HPDE6-E6E7 (cell line): ENCODE measurements around the gene ITIH1.
"Not testable (repeated sequence)": the region's sequence is repeated elsewhere in the genome, so short reads cannot be mapped to it uniquely, and the experiment has no call there.

Experiments
- DNase-seq: peaks from one replicate; pipeline ENCODE4 v3.0.0; 2011; ENCODE audit warnings: missing footprints; ENCODE audit errors: extremely low spot score

ITIH1 gene, protein sequence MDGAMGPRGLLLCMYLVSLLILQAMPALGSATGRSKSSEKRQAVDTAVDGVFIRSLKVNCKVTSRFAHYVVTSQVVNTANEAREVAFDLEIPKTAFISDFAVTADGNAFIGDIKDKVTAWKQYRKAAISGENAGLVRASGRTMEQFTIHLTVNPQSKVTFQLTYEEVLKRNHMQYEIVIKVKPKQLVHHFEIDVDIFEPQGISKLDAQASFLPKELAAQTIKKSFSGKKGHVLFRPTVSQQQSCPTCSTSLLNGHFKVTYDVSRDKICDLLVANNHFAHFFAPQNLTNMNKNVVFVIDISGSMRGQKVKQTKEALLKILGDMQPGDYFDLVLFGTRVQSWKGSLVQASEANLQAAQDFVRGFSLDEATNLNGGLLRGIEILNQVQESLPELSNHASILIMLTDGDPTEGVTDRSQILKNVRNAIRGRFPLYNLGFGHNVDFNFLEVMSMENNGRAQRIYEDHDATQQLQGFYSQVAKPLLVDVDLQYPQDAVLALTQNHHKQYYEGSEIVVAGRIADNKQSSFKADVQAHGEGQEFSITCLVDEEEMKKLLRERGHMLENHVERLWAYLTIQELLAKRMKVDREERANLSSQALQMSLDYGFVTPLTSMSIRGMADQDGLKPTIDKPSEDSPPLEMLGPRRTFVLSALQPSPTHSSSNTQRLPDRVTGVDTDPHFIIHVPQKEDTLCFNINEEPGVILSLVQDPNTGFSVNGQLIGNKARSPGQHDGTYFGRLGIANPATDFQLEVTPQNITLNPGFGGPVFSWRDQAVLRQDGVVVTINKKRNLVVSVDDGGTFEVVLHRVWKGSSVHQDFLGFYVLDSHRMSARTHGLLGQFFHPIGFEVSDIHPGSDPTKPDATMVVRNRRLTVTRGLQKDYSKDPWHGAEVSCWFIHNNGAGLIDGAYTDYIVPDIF

DNA sequence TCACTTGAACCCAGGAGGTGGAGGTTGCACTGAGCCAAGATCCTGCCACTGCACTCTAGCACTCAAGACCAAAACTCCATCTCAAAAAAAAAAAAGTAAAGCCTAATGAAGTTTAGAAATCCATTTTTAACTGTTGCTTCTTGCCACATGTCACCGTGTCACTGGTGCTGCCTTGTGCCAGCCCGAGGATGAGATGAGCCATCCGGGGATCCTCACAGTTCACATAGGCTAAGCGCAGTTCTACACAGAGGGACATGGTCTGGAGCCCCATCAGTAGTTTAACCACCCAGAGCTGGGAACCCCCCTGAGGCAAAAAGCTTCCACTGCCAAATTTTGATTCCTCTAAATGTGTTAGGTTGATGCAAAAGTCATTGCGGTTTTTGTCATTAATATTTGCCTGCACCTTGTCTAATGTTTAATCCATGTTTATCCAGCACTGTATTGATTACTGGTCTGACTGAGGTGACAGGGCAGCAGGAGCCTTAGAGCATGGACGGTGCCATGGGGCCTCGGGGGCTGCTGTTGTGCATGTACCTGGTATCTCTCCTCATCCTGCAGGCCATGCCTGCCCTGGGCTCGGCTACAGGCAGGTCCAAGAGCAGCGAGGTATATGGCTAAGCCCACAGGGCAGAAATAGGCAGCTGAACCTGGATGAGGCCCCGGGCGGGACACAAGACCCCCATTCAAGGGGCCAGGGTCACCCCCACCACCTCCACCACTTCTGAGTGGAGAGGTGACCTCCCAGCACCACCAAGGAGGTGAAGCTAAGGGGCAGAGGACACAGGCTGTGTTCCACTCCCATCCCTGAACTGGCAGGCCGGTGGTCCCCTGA, at the start of gene ITIH1:
TSS of gene ITIH1 (plus strand) at position 473 of the 832 bp plus-strand sequence. CDS start at position 490, 17 bp downstream.
- DNase-seq: no peak

- DNase-seq: not testable (repeated sequence)
These were observed 48.6 kb upstream of the ITIH1 start for GRCh38 chr3:52728753-52729152.

DNA sequence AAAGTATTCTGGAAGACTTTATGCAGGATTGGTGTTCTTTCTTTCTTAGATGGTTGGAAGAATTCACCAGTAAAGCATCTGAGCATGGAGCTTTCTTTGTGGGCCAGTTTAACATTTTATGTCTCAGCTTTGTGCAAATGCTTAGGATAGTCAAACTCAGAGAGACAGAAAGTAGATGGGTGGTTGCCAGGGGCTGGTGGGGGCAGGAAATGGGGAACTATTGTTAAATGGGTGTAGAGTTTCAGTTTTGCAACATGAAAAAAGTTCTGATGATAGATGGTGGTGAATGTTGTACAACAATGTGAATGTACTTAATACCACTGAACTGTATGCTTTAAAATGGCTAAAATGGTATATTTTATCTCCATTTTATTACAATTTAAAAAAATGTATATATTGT, 46.7 kb upstream of the ITIH1 start:
- DNase-seq: no peak

DNA sequence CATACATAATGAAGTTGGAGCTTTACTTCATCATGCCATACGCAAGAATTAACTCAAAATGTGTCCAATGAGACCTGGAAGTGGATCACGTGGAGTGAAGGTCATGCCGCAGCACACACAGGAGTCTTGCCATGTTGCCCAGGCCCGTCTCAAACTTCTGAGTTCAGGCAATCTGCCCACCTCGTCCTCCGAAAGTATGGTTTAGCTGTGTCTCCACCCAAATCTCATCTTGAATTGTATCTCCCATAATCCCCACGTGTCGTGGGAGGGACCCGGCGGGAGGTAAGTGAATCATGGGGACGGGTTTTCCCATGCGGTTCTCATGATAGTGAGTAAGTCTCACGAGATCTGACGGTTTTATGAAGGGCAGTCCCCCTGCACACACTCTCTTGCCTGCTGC, 45.8 kb upstream of the ITIH1 start:
- DNase-seq: no peak

GRCh38 chr3:52733256-52733891, 44.0 kb upstream of the ITIH1 start:
- no peak for DNase-seq

GRCh38 chr3:52739730-52740129, 37.7 kb upstream of the ITIH1 start:
- no peak for DNase-seq

DNA sequence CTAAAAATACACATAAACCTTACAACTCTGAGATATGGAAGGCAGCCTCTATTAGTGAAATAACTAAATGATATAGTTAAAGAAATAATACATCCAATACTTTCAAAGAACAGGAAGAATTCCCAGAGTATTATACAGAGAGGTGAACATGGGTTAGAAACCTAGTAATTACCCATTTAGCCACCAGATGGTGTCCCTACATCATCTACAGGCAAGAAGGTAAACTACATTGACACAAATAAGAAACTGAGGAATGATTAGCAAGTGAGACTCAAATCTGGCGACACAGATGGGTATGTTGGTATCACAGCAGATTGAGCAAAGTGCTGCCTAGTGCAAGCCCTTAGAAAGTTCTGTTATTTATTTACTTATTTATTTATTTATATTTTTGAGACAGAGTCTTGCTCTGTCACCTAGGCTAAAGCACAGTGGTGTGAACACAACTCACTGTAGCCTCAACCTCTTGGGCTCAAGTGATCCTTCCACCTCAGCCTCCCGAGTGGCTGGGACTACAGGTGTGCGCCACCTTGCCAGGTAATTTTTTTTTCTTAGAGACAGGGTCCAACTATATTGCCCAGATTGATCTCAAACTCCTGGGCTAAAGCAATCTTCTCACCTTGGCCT, 34.9 kb upstream of the ITIH1 start:
- DNase-seq: peak; percentile 1

DNA sequence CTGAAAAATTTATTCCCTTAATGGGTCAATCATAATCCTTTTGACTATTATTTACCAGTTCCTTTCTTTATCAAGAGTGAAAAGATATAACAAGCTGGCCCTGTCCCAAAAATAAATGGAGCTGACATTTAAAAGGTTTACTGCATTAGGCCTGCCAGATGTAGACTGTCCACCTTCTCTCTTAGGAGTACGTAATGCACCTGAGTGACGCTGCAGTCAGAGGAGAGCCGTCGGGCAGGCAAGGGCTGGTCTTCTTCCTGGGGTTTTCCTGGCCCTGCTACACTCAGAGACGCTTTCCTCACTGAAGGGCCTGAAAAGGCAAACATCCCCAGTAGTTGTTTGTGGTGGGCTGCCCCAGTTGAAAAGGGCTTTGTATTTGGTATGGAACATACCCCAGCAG, 34.2 kb upstream of the ITIH1 start:
- DNase-seq: no peak

DNA sequence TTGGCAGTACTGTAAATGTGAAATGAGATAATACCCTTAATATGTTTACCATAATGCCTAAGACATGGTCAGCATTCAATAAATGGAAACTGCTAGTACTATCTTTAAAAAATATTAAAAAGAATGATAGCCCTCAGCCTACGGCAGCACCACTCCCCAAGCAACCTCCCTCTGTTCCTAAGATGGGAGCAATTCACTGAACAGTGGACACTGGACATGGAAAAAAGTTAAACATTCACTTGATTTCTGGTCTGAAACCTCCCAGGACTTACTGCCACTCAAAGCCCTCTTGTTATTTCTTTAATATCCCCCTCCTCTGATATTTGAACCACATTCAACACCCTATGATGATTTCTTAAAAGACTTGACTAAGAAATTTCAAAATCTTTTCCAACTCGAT, 33.7 kb upstream of the ITIH1 start:
- DNase-seq: no peak

DNA sequence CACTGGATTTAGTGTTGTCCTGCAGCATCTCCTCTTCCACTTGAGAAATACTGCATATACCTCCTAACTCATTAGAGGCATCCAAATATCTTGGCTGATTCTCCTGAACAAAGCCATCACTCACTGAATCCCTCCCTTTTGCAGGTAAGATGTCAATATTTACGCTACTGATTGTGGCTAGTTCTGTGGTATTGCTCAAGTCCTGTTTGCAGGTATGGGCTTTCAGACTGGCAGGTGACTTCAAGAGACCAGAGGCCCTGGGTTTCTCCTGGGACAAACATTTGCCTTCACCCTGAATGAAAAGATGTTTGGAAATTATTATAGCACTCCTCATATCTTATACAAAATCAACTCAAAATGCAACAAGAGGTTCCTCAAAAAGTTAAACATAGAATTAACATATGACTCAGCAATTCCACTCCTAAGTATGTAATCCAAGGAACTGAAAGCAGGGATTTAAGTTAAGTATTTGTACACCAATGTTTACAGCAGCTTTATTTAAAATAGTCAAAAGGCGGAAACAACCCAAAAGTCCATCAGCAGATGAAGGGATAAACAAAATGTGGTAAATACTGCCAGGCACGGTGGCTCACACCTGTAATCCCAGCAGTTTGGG, 25.2 kb upstream of the ITIH1 start:
- DNase-seq: no peak

DNA sequence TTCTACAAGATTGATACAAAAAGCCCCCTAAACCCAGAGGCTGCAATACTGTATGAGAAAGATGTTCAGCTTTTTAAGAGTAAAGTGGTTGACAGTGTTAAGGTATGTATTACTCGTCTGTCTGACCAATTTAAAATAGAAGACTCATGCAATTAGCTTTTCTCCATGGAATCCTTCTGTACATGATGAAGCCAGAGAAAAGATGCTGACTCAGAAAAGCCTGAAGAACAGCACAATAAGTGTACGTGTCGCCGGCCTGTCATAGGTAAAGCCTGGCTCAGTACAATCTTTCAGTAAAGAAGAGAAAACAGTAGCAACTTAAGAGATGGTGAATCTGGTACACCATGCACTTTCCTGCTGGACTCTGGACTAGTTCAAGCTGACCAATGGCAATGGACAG, 23.0 kb upstream of the ITIH1 start:
- no peak for DNase-seq

DNA sequence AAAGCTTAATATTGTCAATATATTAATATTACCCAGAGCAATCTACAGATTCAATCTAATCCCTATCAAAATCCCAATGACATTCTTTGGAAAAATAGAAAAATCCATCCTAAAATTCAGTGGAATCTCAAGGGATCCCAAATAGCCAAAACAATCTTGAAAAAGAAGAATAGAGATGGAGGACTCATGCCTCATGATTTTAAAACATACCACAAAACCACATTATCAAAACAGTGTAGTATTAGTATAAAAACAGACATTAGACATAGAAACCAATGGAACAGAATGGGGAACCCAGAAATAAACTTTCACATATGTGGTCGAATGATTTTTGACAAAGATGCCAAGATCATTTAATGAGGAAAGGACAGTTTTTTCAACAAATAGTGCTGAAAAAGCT, 21.3 kb upstream of the ITIH1 start:
- DNase-seq: no peak

DNA sequence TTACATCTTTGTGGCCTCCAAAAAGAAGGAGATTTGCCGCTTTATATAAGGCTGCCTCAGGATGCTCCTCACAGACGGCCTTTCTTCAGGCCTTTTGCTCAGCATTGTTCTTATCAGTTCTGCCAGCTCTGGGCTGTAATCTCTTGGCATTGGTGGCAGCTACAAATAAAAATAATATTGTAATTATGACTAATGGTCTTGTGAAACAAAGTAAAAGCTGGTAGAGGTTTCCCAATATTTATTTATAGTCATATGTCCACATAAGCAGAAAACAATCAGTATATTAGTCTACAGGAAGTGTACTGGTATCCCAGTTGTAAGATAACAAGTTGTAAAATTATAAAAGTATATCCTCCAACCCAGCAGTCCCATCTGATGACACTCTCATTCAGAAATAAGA, 13.9 kb upstream of the ITIH1 start:
- no peak for DNase-seq

- no peak for DNase-seq
These were observed 7.5 kb upstream of the ITIH1 start for GRCh38 chr3:52769786-52770455.

GRCh38 chr3:52770496-52771333, 6.7 kb upstream of the ITIH1 start, which contains the start of gene NEK4:
Gene NEK4, minus strand, starts transcription at chr3:52770940. Its CDS starts 194 bp downstream, at chr3:52770746.
- peak; percentile 64 for DNase-seq

- no peak for DNase-seq
These were observed 6.1 kb upstream of the ITIH1 start for GRCh38 chr3:52771334-52771681.

DNA sequence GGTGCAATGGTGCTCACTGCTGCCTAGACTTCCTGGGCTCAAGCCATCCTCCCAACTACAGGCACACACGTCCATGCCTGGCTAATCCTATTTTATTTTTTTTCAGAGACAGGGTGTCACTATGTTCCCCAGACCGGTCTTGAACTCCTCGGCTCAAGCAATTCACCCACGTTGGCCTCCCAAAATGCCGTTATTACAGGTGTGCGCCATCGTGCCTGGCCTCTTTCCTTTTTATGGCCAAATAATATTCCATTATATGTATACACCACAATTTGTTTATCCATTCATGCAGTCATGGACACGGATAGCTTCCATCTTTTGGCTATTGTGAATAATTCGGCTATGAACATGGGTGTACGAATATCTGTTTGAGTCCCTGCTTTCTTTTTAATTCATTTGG, 5.7 kb upstream of the ITIH1 start:
- DNase-seq: no peak

GRCh38 chr3:52773361-52774065, 3.9 kb upstream of the ITIH1 start:
- DNase-seq: no peak
